Mesendoderm (in vitro differentiated cells): ENCODE measurements around the gene NFKBIZ.
"Not testable (repeated sequence)": the region's sequence is repeated elsewhere in the genome, so short reads cannot be mapped to it uniquely, and the experiment has no call there.

Experiments used
- DNase-seq: peaks from one replicate; pipeline ENCODE4 v3.0.0; 2013
- H2AK5ac ChIP-seq: 2 replicates; pipeline ENCODE4 v1.6.1; 2013; ENCODE audit warnings: low read length, inconsistent platforms
- H2BK120ac ChIP-seq: 2 replicates; pipeline ENCODE4 v1.6.1; 2013; ENCODE audit warnings: low read depth, mild to moderate bottlenecking, low read length, moderate library complexity, mixed read lengths
- H2BK15ac ChIP-seq: replicated peaks from 2 replicates; pipeline ENCODE4 v1.6.1; 2013; ENCODE audit warnings: low read depth, mild to moderate bottlenecking, moderate library complexity
- H2BK5ac ChIP-seq: 2 replicates; pipeline ENCODE4 v1.6.1; 2013; ENCODE audit warnings: low read length, inconsistent platforms
- H3K18ac ChIP-seq: 2 replicates; pipeline ENCODE4 v1.6.1; 2013; ENCODE audit warnings: mild to moderate bottlenecking, low read length, mixed read lengths
- H3K23ac ChIP-seq: one replicate; pipeline ENCODE4 v1.6.1; 2013; ENCODE audit warnings: low read length
- H3K27ac ChIP-seq: 2 replicates; pipeline ENCODE4 v1.5.1; 2013; ENCODE audit warnings: low read depth, mild to moderate bottlenecking, inconsistent platforms, low read length, moderate library complexity
- H3K27me3 ChIP-seq: 2 replicates; pipeline ENCODE4 v1.6.1; 2013; ENCODE audit warnings: low read length, control low read depth, mild to moderate bottlenecking, inconsistent platforms; ENCODE audit not compliant: insufficient read depth, poor library complexity
- H3K36me3 ChIP-seq: 2 replicates; pipeline ENCODE4 v1.6.1; 2013; ENCODE audit warnings: low read length, inconsistent platforms; ENCODE audit not compliant: control insufficient read depth, insufficient read depth
- H3K4ac ChIP-seq: one replicate; pipeline ENCODE4 v1.6.1; 2013; ENCODE audit warnings: low read depth, mild to moderate bottlenecking, low read length, moderate library complexity
- H3K4me1 ChIP-seq: 2 replicates; pipeline ENCODE4 v1.6.1; 2013; ENCODE audit warnings: low read depth, low read length, inconsistent platforms; ENCODE audit not compliant: control insufficient read depth
- H3K4me2 ChIP-seq: 2 replicates; pipeline ENCODE4 v1.6.1; 2013; ENCODE audit warnings: low read length
- H3K4me3 ChIP-seq: 2 replicates; pipeline ENCODE4 v1.5.1; 2013; ENCODE audit warnings: mild to moderate bottlenecking, low read length
- H3K56ac ChIP-seq: one replicate; pipeline ENCODE4 v1.6.1; 2013; ENCODE audit warnings: low read length
- H3K79me1 ChIP-seq: 2 replicates; pipeline ENCODE4 v1.6.1; 2013; ENCODE audit warnings: low read length, inconsistent platforms
- H3K79me2 ChIP-seq: 2 replicates; pipeline ENCODE4 v1.6.1; 2013; ENCODE audit warnings: mild to moderate bottlenecking, low read length; ENCODE audit not compliant: control insufficient read depth, insufficient read depth
- H3K9ac ChIP-seq: 2 replicates; pipeline ENCODE4 v1.6.1; 2013; ENCODE audit warnings: low read length, inconsistent platforms
- H4K5ac ChIP-seq: one replicate; pipeline ENCODE4 v1.6.1; 2013; ENCODE audit warnings: low read length
- H4K8ac ChIP-seq: one replicate; pipeline ENCODE4 v1.6.1; 2013; ENCODE audit warnings: low read depth, mild to moderate bottlenecking, control low read depth, low read length, moderate library complexity
- WGBS: extraction: QIAGEN DNeasy Blood & Tissue Kit; methylation state at CpG from one replicate; pipeline ENCODE4 v1.1.7; 2013; ENCODE audit warnings: low lambda C conversion rate, missing lambda C conversion rate; ENCODE audit not compliant: insufficient coverage; ENCODE audit errors: extremely low coverage; 5-methylcytosine and 5-hydroxymethylcytosine counted together

Gene NFKBIZ

DNA sequence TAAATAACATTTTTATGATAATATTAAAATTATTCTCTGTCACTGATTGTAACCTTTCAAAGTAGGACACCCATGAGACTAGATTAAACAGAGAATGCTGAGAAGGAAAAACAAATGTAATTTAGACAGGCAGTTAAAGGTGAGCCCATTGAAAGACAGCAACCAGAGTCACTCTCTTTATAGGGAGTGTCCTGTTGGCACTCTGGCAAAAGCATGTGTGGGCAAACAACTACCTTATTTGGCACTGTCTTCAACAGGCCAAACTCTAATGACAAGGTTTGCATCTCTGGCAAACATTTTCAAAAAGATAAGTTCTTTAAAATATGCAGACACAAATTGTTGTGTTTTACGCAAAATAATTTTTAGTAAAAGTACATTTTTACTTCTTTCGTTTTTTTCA, 29.8 kb downstream of the NFKBIZ start:
- H3K9ac ChIP-seq: no peak overlapping the region
- no peaks in the 10 kb centered on the region for H3K36me3 ChIP-seq
- no peak overlapping the region for H3K4me3 ChIP-seq
- no peaks in the 10 kb centered on the region for H3K4me1 ChIP-seq
- no peak for DNase-seq
- no CpG with 5 or more reads among the region's 2 CpGs for WGBS
- H3K79me1 ChIP-seq: no peaks in the 10 kb centered on the region
- no peak overlapping the region for H2AK5ac ChIP-seq
- H2BK15ac ChIP-seq: no peak overlapping the region
- H2BK120ac ChIP-seq: no peak overlapping the region
- no peak overlapping the region for H3K4ac ChIP-seq
- no peak overlapping the region for H3K27ac ChIP-seq
- no peak overlapping the region for H4K5ac ChIP-seq
- no peak overlapping the region for H3K23ac ChIP-seq
- H4K8ac ChIP-seq: no peak overlapping the region
- H3K4me2 ChIP-seq: no peak overlapping the region
- H3K18ac ChIP-seq: no peak overlapping the region
- H3K79me2 ChIP-seq: no peaks in the 10 kb centered on the region
- no peak overlapping the region for H3K56ac ChIP-seq
- H2BK5ac ChIP-seq: no peak overlapping the region
- no peaks in the 10 kb centered on the region for H3K27me3 ChIP-seq

DNA sequence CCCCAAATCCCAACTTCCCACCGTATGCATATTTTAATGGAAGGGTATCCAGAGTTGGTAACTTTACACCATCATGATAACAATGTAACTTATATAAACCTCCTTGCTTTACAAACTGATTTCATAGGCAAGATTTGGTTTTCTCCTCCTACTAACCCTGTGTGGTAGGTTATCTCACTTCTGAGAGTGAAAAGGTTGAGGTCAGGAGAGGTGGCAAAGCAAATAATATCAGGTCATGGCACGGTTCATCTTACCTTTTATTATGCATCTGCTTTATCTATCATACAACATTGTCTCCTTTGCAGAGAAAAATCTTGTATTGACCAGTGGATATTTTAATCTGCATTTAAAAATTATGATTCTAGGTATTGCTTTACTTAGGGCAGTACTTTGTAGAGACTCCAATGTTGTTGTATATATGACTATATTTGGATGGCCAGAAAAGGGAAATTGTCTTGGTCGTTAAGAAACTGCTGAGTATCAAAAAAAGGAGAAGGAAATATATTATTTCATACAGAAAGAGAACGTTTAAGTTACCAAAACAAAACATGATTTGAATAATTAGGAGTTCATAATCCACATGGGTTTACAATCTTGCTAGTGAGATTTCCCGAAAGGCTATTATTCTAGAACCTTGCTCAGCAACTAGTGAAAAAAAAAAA, 30.4 kb downstream of the NFKBIZ start:
- Histone ChIP-seq H3K79me1 (no peaks in the 10 kb centered on the region), H3K4me1 (no peaks in the 10 kb centered on the region), H3K36me3 (no peaks in the 10 kb centered on the region), H3K4me3 (no peak overlapping the region), H3K27me3 (no peaks in the 10 kb centered on the region), H3K23ac (no peak overlapping the region), H3K4me2 (no peak overlapping the region), H3K9ac (no peak overlapping the region), H4K8ac (no peak overlapping the region), H3K79me2 (no peaks in the 10 kb centered on the region), H3K4ac (no peak overlapping the region), H2BK120ac (no peak overlapping the region), H3K27ac (no peak overlapping the region), H2BK5ac (no peak overlapping the region), H3K56ac (no peak overlapping the region), H2BK15ac (no peak overlapping the region), H4K5ac (no peak overlapping the region), H3K18ac (no peak overlapping the region), H2AK5ac (no peak overlapping the region)
- WGBS: no CpG with 5 or more reads among the region's 5 CpGs
- no peak for DNase-seq

DNA sequence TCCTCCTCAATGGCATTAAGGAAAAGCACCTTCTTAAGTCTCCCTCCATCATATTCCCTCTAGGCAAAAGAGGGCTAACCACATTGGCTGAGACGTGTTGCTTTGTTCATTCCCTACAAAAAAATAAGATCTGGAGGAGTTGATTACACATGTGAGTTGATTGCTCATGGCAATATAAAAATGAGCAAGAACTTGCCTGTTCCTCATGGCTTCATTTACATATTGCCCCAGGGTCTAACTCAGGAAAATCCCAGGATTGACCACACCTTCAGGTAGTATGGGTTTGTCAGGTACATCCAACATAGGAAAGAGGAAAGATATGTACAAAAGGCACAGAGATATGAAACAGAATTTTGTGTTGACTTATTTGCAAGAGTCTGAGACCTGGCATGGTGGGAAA, 35.5 kb downstream of the NFKBIZ start:
- no peak overlapping the region for H3K4me3 ChIP-seq
- H3K56ac ChIP-seq: no peak overlapping the region
- no peaks in the 10 kb centered on the region for H3K4me1 ChIP-seq
- H3K27me3 ChIP-seq: no peaks in the 10 kb centered on the region
- H3K18ac ChIP-seq: no peak overlapping the region
- no peaks in the 10 kb centered on the region for H3K36me3 ChIP-seq
- no peak overlapping the region for H4K8ac ChIP-seq
- DNase-seq: no peak
- H3K79me2 ChIP-seq: no peaks in the 10 kb centered on the region
- H2BK5ac ChIP-seq: no peak overlapping the region
- no peak overlapping the region for H2BK15ac ChIP-seq
- no peak overlapping the region for H2AK5ac ChIP-seq
- no peak overlapping the region for H3K4me2 ChIP-seq
- H3K27ac ChIP-seq: no peak overlapping the region
- no peak overlapping the region for H3K4ac ChIP-seq
- no peak overlapping the region for H4K5ac ChIP-seq
- no peaks in the 10 kb centered on the region for H3K79me1 ChIP-seq
- H3K23ac ChIP-seq: no peak overlapping the region
- H2BK120ac ChIP-seq: no peak overlapping the region
- H3K9ac ChIP-seq: no peak overlapping the region
- WGBS: no CpG with 5 or more reads among the region's 1 CpG

DNA sequence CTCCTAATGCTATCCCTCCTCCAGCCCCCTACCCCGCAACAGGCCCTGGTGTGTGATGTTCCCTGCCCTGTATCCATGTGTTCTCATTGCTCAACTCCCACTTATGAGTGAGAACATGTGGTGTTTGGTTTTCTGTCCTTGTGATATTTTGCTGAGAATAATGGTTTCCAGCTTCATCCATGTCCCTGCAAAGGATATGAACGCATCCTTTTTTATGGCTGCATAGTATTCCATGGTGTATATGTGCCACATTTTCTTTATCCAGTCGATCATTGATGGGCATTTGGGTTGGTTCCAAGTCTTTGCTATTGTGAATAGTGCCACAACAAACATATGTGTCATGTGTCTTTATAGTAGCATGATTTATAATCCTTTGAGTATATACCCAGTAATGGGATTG, 36.3 kb downstream of the NFKBIZ start:
- not testable (repeated sequence) for H3K4ac ChIP-seq, DNase-seq, H3K79me2 ChIP-seq, H3K9ac ChIP-seq, H4K5ac ChIP-seq, H4K8ac ChIP-seq, H2AK5ac ChIP-seq, H2BK120ac ChIP-seq, H2BK5ac ChIP-seq, H3K27ac ChIP-seq, H3K4me3 ChIP-seq, H3K36me3 ChIP-seq, H3K56ac ChIP-seq, H3K18ac ChIP-seq, H2BK15ac ChIP-seq, H3K4me2 ChIP-seq, H3K27me3 ChIP-seq, H3K79me1 ChIP-seq, H3K4me1 ChIP-seq, H3K23ac ChIP-seq
- WGBS: no CpG with 5 or more reads among the region's 3 CpGs

DNA sequence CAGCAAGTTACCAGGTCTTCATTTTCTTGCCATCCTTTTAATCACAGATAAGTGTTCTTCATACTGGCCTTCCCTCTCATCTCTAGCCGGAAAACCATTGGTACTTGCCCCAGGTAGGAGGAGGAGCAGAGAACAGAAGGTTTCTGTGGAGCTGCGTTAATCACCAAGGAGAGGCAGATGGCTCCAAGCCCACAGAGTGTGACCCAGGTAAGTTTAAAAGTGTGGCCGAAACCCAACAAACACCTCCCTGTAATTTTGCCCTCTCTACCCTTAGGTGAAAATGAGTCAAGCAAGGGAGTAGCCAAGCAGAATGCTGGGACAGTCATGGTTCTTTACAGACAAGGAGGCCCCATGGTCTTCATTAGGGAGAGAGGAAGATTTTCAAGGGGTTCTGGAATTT, 37.3 kb downstream of the NFKBIZ start:
- Histone ChIP-seq H2BK15ac (no peak overlapping the region), H3K79me2 (no peaks in the 10 kb centered on the region), H3K27me3 (no peaks in the 10 kb centered on the region), H3K56ac (no peak overlapping the region), H3K4me3 (no peak overlapping the region), H3K4me1 (no peaks in the 10 kb centered on the region), H3K79me1 (no peaks in the 10 kb centered on the region), H2BK5ac (no peak overlapping the region), H3K4ac (no peak overlapping the region), H4K5ac (no peak overlapping the region), H3K27ac (no peak overlapping the region), H3K9ac (no peak overlapping the region), H3K36me3 (no peaks in the 10 kb centered on the region), H2BK120ac (no peak overlapping the region), H3K4me2 (no peak overlapping the region), H4K8ac (no peak overlapping the region), H3K23ac (no peak overlapping the region), H2AK5ac (no peak overlapping the region), H3K18ac (no peak overlapping the region)
- WGBS: no CpG with 5 or more reads among the region's 3 CpGs
- no peak for DNase-seq

DNA sequence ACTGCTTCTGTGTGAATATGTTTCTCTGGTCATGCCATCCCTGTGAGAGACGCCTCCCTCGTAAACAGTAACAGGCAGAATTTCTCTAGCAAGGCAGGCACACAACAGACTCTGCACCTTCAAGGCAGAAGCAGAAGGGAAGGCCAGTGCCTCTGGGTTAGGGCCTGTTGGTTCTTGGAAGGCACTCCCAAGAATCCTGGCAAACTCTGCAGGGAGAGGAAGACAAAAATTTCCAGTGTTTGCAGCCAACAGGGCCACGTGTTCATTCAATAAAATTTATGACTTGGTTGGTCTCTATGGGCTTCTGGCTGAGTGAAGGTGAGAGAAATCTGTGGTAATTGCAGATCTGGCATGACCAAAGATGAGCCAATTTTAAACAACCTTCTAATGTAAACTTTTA, 39.3 kb downstream of the NFKBIZ start:
- Histone ChIP-seq H3K56ac (no peak overlapping the region), H3K27me3 (no peaks in the 10 kb centered on the region), H3K27ac (no peak overlapping the region), H3K23ac (no peak overlapping the region), H3K4me2 (no peak overlapping the region), H3K79me2 (no peaks in the 10 kb centered on the region), H4K5ac (no peak overlapping the region), H3K36me3 (no peaks in the 10 kb centered on the region), H3K4me3 (no peak overlapping the region), H3K79me1 (no peaks in the 10 kb centered on the region), H2BK5ac (no peak overlapping the region), H2BK120ac (no peak overlapping the region), H3K9ac (no peak overlapping the region), H3K4ac (no peak overlapping the region), H2BK15ac (no peak overlapping the region), H3K4me1 (no peaks in the 10 kb centered on the region), H4K8ac (no peak overlapping the region), H3K18ac (no peak overlapping the region), H2AK5ac (no peak overlapping the region)
- no peak for DNase-seq
- no CpG with 5 or more reads among the region's 3 CpGs for WGBS
